Activated CD4-positive, alpha-beta T cell treated with anti-CD3 and anti-CD28 coated beads, Interleukin-2, amount 50 U/mL, for 4 hours (primary cell): ENCODE data around the gene NKAIN4.
"Not testable (repeated sequence)": the region's sequence is repeated elsewhere in the genome, so short reads cannot be mapped to it uniquely, and the experiment has no call there.

ENCODE experiments used
- DNase-seq, 2 experiments: peaks; one replicate each; pipeline ENCODE4 v3.0.0-alpha.2; 2020

Gene NKAIN4

DNA sequence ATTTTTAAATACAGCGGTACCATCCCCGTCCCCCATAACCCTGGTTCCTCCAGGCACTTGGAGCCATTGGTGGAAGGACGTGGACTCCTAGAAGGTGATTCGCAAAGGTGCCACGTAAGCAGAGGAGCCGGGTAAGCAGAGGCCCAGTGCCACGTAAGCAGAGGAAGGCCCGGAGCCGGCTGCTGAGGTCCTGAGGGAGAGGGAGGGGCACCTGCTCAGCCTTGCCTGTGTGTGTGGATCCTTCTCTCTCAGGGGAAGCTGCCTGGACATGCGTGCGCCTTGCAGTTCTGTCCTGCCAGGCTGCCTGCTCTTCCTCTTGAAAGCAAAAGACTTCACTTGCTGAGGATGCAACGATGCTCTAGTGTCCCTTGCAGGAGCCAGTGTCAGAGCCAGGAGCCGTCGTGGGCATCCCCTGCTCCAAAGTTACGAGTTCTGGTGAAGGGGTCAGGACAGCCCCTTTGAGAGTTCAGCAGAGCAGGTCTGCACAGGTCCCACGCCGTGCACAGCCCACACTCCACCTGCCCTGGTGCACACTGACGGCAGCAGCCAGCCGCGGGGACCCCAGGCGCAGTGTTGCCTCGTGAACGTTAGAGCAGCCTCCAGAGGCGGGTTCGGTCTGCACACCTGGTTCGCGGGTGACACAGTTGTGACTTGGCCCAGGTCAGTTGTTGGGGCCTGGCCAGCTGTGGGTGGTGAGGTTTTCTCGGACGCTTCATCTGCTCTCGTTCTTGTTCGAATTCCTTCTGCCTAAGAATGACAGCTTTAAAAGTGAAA, 1.9 kb upstream of the NKAIN4 start:
- DNase-seq, result no peak

DNA sequence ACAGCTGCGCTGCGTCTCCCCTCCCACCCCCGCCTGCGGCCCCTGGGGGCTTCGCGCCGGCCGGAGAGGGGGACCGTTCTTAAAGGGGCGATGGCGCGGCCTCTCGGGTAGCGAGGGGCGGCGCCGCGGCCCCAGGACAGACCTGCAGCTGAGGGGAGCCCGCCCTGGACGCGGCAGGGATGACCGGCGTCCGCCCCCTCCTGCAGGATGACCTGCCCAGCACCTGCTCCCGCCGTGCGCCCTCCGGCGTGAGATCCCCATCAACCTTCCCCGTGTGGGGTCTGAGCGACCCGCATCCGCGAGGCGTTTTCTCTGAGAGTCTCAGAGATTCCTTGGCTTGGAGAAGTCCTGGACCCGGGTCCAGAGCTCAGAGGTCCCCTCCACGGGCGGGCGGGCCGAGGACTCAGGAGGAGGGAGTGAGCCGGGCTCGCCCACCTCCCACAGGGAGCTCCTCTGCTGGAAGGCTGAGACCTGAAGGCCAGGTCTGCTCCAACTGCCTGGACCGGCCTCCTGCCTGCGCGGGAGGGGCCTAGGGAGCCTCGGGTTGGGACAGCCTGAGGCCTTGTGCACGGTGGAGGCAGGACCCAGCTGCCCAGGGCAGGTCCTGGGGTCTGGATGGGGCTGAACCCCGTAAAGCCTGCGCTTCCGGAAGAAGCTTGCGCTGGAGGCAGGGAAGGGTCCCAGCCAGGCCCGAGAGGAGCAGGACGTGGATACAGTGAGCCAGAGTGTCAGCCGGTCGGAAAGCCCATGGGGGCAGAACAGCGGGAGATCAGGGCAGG, 532 bp upstream of the NKAIN4 start:
- DNase-seq, result no peak

DNA sequence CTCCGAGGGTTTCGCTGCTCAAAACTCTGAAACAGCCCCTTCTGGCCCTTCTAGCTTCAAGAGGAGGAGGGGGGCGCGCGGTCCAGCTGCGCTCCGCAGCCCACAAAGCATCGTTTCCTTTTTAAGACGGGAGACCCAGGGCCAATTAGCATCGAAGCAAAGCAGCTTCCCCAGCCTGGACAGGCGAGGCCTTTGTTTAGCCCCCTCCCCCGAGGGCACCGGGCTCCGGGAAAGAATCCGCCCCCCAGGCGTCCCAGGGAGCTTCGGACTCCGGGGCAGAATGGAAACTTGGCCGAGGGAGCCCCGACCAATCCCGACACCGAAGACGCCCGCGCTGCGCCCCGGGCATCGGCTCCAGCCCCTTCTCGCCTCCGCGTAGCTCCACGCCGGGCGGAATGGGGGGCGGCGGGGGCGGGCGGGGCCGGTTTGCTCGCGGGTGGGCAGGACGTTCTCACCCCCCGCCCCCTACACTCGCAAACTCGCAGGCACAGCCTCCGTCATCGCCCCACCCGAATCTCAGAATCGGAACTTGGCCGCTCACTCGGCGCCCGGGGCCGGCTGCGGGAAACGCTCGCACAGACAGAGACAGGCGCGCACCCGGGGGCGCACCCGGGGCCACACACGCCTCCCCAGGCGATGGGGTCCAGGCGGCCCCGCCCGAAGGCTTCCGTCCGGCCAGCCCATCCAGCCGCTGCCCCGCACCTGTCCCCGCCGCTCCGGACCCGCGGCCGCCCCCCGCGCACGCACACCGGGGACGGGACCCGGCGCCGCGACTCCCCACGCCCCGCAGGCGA, 628 bp downstream of the NKAIN4 start:
- DNase-seq, result no peak

DNA sequence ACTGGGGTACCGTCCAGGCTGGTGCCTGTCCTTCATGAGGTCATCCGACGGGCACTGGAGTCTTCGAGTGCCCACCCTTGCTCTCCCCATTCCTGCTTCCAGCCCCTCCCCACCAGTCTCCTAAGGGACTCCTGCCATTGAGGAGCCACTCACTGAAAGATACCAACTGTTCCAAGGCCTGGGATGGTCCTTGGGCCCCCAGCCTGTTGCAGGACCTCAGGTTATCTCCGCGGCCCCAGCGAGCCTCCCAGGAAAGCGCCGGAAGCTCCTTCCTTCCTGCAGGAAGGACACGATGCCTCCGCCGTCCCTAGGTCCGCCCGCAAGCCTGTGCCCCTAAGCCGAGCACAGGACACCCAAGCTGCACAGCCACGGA, 1.2 kb downstream of the NKAIN4 start:
- no peak for DNase-seq

DNA sequence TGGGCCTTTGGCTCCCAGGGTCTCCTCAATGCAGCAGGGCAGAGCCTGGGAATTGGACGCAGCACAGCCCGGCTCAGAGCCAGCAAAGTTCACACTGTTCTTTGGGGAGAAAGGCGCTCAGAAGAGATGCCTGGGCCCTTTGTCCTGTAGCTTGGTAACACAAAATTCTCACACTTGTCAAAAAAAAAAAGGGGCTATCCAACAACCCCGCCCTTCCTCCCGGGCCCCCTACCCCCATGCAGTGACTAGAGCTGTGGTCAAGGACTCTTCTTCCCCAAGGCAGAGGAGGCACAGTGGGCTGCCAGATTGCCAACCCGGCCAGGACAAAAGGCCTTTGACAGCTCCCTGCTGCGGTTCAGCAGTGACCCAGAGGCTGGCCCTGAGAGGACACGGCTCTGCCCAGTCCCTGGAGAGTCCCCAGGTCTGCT, 2.0 kb downstream of the NKAIN4 start:
- DNase-seq, result no peak

DNA sequence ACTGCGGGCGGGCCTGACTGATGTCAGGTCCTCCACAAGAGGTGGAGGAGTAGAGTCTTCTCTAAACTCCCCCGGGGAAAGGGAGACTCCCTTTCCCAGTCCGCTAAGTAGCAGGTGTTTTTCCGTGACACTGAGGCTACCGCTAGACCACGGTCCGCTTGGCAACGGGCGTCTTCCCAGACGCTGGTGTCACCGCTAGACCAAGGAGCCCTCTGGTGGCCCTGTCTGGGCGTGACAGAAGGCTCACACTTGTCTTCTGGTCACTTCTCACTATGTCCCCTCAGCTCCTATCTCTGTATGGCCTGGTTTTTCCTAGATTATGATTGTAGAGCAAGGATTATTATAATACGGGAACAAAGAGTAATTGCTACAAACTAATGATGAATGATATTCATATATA, 2.9 kb downstream of the NKAIN4 start:
- DNase-seq, result not testable (repeated sequence)

DNA sequence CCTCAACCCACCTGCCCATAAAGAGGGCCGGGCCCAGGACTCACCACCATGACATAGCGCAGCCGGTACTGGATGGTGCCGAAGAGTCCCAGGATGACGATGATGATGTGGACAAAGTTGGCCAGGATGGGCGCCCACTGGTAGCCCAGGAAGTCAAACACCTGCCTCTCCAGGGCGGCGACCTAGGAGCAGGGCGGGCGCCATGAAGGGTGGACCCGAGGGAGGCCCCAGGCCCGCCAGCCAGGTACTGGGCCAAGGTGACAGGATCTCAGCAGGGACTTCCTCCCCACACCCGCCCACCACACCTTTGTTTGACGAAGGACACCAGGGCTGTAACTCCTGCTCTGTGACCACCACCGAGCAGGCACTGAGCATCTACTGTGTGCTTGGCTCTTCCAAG, 4.4 kb downstream of the NKAIN4 start:
- DNase-seq, result no peak

DNA sequence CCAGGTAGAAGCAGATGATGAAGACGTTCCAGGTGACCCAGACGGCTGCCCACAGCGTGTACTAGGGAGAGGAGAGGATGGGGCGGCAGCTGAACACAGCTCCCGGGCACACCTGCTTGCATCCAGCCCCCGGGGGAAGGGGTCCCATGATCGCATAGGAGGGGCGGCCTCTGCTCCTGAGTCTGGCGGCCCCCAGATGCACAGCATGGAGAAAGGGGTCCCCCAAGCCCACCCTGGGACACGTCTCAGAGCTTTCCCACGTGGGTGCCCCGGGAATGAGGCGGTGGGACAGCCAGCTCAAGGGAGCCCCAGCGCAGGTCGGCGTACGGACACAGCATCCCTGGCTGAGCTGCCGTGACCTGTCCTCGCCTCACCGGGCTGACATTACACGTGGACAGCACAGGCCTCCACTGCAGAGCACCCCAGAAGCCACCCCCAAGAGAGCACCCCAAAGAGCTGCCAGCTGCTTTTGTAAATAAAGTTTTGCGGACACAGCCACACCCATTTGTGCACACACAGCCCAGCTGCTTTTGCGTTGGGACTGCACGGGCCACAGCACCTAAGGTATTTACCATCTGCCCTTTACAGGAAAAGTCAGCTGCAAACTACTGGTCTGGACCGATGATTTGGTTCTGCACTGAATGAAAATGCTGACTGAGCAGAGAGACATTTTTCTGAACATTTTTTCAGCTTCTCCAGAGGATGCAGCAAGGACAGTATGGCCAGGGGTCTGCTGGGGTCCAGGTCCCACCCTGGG, 5.2 kb downstream of the NKAIN4 start:
- no peak for DNase-seq

DNA sequence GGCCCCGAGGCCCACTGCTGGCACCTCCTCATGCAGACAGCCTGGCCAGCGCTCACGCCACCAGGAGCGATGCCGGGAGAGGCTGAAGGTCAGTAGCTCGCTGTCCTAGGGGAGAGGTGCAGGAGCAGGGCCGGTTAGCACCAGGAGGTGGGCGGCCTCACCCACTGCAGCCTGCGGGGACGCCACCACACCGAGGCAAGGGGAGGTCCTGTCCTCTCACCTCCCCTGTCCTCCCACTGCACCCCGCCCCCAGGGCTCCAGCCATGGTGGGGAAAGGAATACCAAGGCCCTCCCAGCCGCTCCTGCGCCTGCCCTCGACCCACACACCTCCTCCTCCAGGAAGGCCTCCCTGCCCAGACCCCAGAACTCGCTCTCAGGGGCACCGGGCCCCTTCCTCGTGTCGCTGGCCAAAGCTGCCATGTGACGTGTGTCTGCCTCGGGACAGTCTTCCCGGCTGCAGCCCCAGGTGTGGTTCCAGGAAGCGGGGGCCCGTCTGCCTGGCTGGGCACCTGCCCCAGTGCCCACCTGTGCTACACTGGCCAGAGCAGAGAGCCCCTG, 6.5 kb downstream of the NKAIN4 start:
- DNase-seq, result no peak

DNA sequence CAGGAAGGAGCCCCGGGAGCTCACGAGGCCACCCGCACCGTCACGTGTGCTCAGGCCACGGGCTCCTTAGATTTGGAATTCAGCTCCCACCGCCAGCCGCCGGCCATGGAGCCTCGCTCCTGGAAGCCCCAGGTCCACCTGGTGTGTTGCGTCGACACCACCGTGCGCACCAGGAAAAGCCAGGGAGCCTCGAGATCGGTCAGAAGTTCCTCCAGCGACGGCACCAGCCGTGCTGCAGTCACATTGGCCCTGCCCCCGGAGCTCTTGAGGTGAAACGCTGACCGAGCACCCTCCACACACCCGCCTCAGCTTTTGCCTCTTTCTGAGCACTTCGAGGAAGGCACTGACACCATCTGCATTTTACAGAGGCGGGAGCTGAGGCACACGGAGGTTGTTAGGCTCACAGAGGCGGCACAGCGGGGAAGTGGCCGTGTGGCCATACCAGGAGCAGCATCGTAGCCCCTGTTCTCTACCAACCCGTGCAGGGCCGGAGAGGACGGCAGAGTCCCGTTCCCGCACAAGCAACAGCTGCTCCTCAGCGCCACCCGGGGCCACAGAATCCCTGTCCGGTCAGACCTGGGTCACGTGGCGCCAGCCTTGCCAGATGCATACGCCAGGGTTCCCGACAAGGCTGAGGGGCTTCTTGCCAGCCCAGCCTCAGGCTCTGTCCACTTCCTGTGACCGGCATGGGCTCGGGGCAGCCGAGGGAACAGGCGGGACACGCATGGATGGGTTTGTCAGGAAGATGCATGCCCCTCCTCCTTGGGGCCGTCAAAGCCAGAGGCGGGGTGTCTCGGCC, 7.6 kb downstream of the NKAIN4 start:
- DNase-seq, result no peak

DNA sequence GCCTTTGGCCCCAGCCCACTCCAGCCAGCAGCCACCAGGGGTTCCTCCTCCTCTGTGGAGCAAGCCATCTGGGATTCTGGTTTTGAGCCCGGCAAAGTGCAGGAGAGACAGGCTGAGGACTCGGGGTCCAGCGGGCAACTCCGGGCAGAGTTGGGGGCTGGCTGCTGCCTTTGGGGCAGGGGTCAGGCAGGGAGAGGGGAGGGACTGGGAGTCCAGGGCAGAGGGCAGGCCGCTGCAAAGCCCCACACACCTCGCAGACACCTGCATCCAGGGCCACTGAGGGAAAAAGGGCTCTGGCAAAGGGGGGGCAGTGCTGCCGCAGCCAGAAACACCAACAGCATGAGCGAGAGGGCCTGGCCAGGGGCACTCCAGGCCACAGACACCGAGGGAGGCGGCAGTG, 9.8 kb downstream of the NKAIN4 start:
- DNase-seq, result no peak

DNA sequence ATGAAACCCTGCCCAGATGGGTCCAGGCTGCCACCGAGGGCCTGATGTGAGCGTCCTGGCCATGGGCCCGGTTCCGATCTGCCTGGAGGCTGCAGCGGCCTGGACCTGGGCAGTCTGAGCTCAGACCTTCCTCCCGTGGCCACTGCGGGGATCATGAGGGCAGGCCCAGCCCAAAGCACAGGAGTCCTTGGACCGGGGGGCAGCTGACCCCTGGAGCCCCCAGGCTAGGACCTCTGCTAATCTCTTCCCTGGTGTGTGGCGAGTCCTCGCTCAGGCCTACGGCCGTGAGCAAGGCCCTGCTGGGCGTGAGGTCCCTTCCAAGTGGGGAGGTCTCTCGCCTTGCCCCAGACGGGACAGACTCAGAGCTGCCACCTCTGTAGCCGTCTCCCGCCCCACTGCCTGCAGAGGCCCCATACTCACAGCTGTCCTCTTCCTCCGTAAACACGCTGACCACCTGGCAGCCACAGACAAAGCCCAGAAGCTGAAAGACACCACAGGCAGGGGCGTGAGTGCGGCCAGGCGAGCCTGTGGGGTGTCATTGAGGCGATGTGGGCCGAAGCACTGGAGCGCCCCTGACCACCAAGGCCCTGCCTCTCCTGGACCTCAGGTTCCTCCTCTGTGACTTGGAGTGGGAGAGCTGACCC, 10.5 kb downstream of the NKAIN4 start:
- no peak for DNase-seq

DNA sequence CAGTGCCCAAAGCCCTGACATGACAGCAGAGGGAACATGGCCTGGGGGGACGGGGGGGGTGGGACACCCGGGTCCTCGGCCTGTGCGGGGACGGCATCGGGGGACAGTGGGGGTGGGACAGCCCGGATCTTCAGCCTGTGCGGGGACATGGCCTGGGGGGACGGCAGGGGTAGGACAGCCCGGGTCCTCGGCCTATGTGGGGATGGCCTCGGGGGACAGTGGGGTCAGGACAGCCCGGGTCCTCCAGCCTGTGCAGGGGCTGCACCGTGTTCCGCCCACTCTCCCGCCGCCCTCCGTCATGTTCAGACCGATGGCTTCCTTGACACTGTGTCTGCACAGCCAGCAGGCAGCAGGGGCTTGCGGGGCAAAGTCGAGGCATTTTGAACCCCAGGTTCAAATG, 11.5 kb downstream of the NKAIN4 start:
- DNase-seq, result no peak

DNA sequence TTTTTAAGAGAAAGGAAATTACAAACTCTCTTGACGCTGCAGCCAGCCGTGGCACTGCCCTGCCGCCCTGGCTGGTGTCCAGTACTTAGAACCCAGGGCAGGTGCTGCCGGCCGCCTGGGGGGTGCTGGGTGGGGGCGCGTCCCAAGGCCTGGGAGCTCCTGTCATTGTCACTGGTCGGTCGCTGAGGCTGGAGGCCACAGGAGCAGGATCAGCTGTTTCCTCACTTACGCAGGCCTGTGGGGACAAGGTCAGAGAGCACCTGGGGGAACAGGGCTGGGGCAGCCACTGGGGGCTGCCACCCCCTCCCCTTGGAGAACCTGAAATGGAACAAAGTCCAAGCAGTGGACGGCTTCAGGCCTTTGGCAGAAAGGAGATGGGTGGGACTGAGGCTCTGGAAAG, 13.0 kb downstream of the NKAIN4 start:
- no peak for DNase-seq

DNA sequence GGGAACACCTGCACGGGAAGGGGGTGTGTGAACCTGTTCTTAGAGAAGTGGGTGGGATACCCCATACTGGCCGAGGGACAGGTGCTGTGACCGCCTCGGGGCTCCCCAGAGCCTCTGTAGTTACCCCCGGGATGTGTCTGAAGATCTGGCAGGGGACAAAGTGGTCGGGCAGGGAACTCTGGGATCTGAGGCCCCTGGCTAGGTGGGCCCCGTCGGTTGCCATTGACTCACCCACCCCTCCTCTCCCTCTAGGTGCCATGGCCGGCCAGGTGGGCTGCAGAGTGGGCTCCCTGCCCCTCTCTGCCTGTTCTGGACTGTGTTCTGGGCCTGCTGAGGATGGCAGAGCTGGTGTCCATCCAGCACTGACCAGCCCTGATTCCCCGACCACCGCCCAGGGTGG, 14.3 kb downstream of the NKAIN4 start:
- no peak for DNase-seq

DNA sequence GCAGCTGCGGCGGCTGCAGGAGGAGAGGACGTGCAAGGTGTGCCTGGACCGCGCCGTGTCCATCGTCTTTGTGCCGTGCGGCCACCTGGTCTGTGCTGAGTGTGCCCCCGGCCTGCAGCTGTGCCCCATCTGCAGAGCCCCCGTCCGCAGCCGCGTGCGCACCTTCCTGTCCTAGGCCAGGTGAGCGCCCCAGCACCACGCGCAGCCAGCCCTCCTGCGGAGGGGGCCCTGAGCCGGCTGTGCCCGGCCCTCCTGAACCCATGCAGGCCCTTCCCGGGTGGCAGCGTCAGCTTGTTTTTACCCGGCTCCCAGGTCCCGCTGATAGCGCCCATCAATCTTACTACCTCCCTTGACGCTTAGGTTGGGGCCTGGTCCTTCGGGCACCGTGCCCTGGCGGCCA, 14.8 kb downstream of the NKAIN4 start:
- DNase-seq, result no peak

DNA sequence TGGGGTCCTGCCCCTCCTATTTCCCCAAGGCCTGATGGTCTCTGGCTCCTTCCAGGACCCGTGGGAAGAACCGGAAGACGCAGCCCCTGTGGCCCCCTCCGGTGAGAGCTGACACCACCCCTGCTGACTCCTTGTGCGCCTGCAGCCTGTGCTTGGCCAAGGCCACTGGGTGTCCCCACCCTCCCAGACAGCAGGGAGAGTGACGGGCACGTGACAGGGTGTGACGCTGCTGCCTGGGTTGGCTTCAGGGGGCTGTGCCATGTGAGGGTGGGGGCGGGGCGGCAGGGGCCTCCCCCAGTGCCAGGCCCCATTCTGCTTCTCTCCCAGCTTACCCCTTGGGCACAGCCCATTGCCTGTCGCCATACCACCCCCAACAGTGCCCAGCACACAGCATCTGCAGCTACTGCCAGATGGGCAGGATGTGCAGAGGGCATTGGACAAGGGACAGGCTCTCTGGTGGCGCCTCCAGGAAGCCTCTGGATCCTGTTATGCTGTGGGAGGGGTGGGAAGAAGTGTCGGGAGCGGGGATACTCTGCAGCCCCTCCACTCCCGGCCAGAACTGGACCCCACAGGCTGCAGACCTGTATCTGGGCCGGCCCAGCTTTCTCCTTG, 15.6 kb downstream of the NKAIN4 start:
- no peak for DNase-seq

DNA sequence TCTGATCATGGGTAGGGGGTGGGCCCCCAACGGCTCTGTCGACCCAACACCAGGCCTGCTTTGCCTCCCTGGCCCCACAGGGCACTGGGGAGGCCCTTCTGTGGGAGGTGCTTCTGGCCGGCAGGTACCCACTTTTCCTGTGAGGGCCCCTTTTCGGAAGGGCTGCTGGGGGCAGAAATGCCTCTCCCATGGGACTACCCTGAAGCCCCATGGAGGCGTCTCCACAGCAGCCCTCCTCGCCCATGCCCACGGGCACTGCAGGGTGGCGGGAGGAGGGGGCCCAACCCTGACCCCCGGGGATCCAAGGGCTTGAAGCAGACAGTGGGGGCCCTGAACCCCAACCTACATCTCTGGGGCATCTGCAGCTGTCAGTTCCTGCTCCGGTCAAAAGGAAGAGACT, 16.2 kb downstream of the NKAIN4 start:
- no peak for DNase-seq

DNA sequence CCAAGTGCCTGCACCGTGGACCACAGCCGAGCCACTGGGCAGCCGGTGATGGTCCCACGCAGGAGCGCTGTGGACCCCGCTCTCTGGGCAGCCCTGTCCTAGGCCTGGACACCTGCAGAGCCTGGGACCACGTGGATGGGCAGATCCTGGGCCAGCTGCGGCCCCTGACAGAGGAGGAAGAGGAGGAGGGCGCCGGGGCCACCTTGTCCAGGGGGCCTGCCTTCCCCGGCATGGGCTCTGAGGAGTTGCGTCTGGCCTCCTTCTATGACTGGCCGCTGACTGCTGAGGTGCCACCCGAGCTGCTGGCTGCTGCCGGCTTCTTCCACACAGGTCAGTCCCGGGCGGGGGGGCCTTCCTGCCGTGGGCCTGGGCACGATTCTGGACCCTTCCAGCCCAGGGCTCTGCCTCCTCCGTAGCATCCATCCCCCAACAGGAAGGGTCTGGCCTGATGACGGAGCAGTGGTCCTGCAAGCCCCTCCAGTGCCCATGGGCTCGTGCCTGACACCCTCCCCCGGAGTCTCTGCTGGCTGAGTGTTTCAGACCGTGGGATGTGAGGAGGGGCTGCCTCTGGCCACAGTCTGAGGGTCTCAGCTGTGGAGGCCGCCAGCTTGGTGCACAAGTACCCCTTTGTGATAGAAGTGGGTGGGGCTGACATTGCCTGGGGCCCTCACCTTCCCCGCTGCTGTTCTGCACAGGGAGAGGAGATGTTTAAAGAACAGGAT, 18.0 kb downstream of the NKAIN4 start:
- no peak for DNase-seq

DNA sequence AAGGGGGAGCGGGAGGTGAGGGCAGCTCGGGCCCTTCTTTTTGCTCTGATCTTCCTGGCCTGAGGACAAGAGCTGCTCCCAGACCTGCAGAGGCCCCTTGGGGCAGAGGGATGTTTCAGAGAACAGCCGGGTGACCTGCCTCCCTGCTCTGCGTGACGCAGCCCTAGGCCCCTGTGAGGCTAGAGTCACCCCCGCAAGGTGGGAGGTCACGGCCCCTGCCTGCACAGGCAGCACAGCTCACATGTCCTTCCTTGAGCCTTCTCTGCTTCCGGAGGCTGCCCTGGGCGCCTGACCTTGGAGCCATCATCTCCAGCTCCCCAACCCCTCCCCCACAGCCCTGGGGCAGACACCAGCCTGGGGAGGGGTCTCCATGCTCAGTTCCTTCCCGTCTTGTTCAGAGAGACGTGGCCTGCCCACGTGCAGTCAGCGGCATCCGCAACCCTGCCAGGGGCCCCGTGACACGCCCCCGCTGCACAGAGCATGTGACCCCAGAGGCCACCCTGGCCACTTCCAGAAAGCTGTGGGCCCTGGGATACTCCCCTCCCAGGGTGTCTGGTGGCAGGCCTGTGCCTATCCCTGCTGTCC, 18.8 kb downstream of the NKAIN4 start, which contains the start of gene BIRC7:
Gene BIRC7, plus strand, starts transcription at position 507 of the 585 bp plus-strand sequence. CDS start 192 bp downstream, outside the sequence.
- DNase-seq, result no peak
